HepG2 (cell line): ENCODE measurements around the gene ANKHD1. TPM values are rescaled to one million over a fixed set of nuclear protein-coding genes. Genes with fewer than 3 reads are reported as not detected.

ENCODE experiments used
- ATAC-seq: fragments of 200-7000 bp; cut with Tn5 transposase; 3 replicates; pipeline ENCODE4 v1.9.1; 2020; ENCODE audit warnings: mild to moderate bottlenecking, moderate library complexity
- BruUV-seq: library from RNA; stranded (reverse); fragments of 400-500 nt; replicated peaks from 2 replicates; lab custom pipeline; 2021; lab: Mats Ljungman, UMichigan
- CTCF ChIA-PET: fragments of 300-600 bp; formaldehyde crosslinking; extraction: SDS; loops from one replicate; lab custom pipeline; 2021; ENCODE audit warnings: low total read pairs, inconsistent platforms, low intra/inter-chr PET ratio; lab: Yijun Ruan, JAX
- POLR2A ChIA-PET: fragments of 350-600 bp; sonication (Branson Sonifier 250); formaldehyde crosslinking; loops from one replicate; lab custom pipeline; 2020; ENCODE audit warnings: antibody characterized with exemption, inconsistent platforms; lab: Yijun Ruan, JAX
- DNase-seq: peaks from one replicate; pipeline ENCODE4 v3.0.0-alpha.2; 2015; ENCODE audit warnings: low spot score
- FAIRE-seq: peaks from 3 replicates; lab custom pipeline; 2011; peaks lifted over from hg19 to GRCh38; lab: Jason Lieb, UNC
- H2AFZ ChIP-seq: one replicate; pipeline ENCODE4 v1.6.1; 2011; ENCODE audit warnings: low read length, inconsistent platforms
- H3K27ac ChIP-seq: fragments of 300-600 bp; 3 replicates; pipeline ENCODE4 v1.8.0; 2011; ENCODE audit warnings: mixed run types, mild to moderate bottlenecking, mixed read lengths, low read length, inconsistent platforms; ENCODE audit not compliant: insufficient read depth; ENCODE audit errors: extremely low read length
- H3K27me3 ChIP-seq, 2 experiments: fragments of 200-600 bp in 1 of 2; 2 replicates in 1 of 2; 3 replicates in 1 of 2; pipeline versions ENCODE4 v1.6.0 to v1.8.0; 2011; ENCODE audit warnings: low read length in 2 of 2, mild to moderate bottlenecking in 2 of 2, moderate library complexity in 2 of 2, inconsistent platforms in 1 of 2; ENCODE audit not compliant: insufficient read depth in 2 of 2, control insufficient read depth in 1 of 2
- H3K36me3 ChIP-seq, 2 experiments: fragments of 200-600 bp in 1 of 2; replicated peaks in 1 of 2; 2 replicates in 1 of 2; 3 replicates in 1 of 2; pipeline versions ENCODE4 v1.5.1 to v1.8.0; 2011; ENCODE audit warnings: low read length in 2 of 2, inconsistent platforms in 1 of 2; ENCODE audit not compliant: insufficient read depth in 2 of 2, control insufficient read depth in 1 of 2
- H3K4me1 ChIP-seq: 2 replicates; pipeline ENCODE4 v1.5.1; 2012; ENCODE audit warnings: low read length, inconsistent platforms; ENCODE audit not compliant: insufficient read depth
- H3K4me2 ChIP-seq: 2 replicates; pipeline ENCODE4 v1.6.0; 2011; ENCODE audit warnings: low read depth, low read length, inconsistent platforms
- H3K4me3 ChIP-seq, 3 experiments: fragments of 200-600 bp in 1 of 3; sonication (generic), shearing (Covaris generic) in 1 of 3; replicated peaks in 1 of 3; 2 replicates each; pipeline ENCODE4 v1.5.1; 2011 to 2016; ENCODE audit warnings: low read length in 3 of 3, inconsistent platforms in 2 of 3, low read depth in 2 of 3, mild to moderate bottlenecking in 2 of 3, control low read depth in 1 of 3, mixed read lengths in 1 of 3; ENCODE audit not compliant: insufficient read depth in 1 of 3
- H3K79me2 ChIP-seq: one replicate; pipeline ENCODE4 v1.6.1; 2011; ENCODE audit warnings: low read length, inconsistent platforms; ENCODE audit not compliant: insufficient read depth
- H3K9ac ChIP-seq: 2 replicates; pipeline ENCODE4 v1.6.0; 2011; ENCODE audit warnings: mild to moderate bottlenecking, low read depth, low read length, inconsistent platforms; ENCODE audit not compliant: insufficient read depth
- H3K9me3 ChIP-seq: 2 replicates; pipeline ENCODE4 v1.5.1; 2012; ENCODE audit warnings: mild to moderate bottlenecking, low read length
- H4K20me1 ChIP-seq: 2 replicates; pipeline ENCODE4 v1.6.0; 2011; ENCODE audit warnings: inconsistent platforms, mild to moderate bottlenecking, low read length, moderate library complexity; ENCODE audit not compliant: insufficient read depth
- PAF1 ChIP-seq: IDR thresholded peaks from 2 replicates; pipeline ENCODE4 v1.6.1; 2016; ENCODE audit warnings: missing genetic modification reagents, missing compliant biosample characterization
- POGZ ChIP-seq: sonication (generic); formaldehyde crosslinking; IDR thresholded peaks from 2 replicates; pipeline ENCODE4 v1.4.0; 2020; ENCODE audit warnings: mild to moderate bottlenecking, missing genetic modification reagents
- POLR2A ChIP-seq, 2 experiments: IDR thresholded peaks; 2 replicates each; pipeline ENCODE4 v1.6.1; 2011; ENCODE audit warnings: low read depth in 2 of 2, low read length in 2 of 2, mild to moderate bottlenecking in 1 of 2, moderate library complexity in 1 of 2; ENCODE audit not compliant: insufficient read depth in 1 of 2
- POLR2G ChIP-seq: fragments of 200-400 bp; formaldehyde crosslinking; IDR thresholded peaks from 2 replicates; pipeline ENCODE4 v1.6.1; 2018; ENCODE audit warnings: mild to moderate bottlenecking, low read depth, low read length, moderate library complexity
- RBFOX2 ChIP-seq: fragments of 200-400 bp; formaldehyde crosslinking; IDR thresholded peaks from 2 replicates; pipeline ENCODE4 v1.6.1; 2017; ENCODE audit warnings: low read depth, mild to moderate bottlenecking, low read length
- ZMYM3 ChIP-seq: sonication (generic); formaldehyde crosslinking; IDR thresholded peaks from 2 replicates; pipeline ENCODE4 v1.5.1; 2020; ENCODE audit warnings: mild to moderate bottlenecking, missing genetic modification reagents
- ZNF10 ChIP-seq: sonication (generic); formaldehyde crosslinking; IDR thresholded peaks from 2 replicates; pipeline ENCODE4 v1.4.0; 2020; ENCODE audit warnings: mild to moderate bottlenecking, low read depth, missing genetic modification reagents, borderline replicate concordance
- ZNF616 ChIP-seq: sonication (generic); formaldehyde crosslinking; IDR thresholded peaks from 2 replicates; pipeline ENCODE4 v1.5.0; 2020; ENCODE audit warnings: low read depth, mild to moderate bottlenecking, missing genetic modification reagents
- ZNF652 ChIP-seq: IDR thresholded peaks from 2 replicates; pipeline ENCODE4 v1.6.1; 2016; ENCODE audit warnings: low read depth, borderline replicate concordance
- ZNF670 ChIP-seq: sonication (generic); formaldehyde crosslinking; IDR thresholded peaks from 2 replicates; pipeline ENCODE4 v1.8.0; 2022; ENCODE audit warnings: mild to moderate bottlenecking, missing genetic modification reagents, borderline replicate concordance
- ZNF792 ChIP-seq: IDR thresholded peaks from 2 replicates; pipeline ENCODE4 v1.6.1; 2016
- WGBS: methylation state at CpG from one replicate; pipeline ENCODE4 v1.1.6; 2017; ENCODE audit warnings: low lambda C conversion rate; 5-methylcytosine and 5-hydroxymethylcytosine counted together
- in situ Hi-C: cut with HindIII; loops from 2 replicates; pipeline ENCODE4 v1.10.0; 2017; ENCODE audit warnings: low pct_unique_long_range_greater_than_20kb; ENCODE audit not compliant: extremely low pct_ligation_motif_present
- intact Hi-C: fragments of 100-400 bp; cut with micrococcal nuclease; formaldehyde crosslinking; loops from one replicate; pipeline ENCODE4 v1.10.0; 2022; ENCODE audit not compliant: unreplicated experiment
- polyA plus RNA-seq, 8 experiments: library from polyadenylated mRNA; depleted of rRNA in 3 of 8; stranded (reverse) in 7 of 8; unstranded in 1 of 8; fragments of >200 nt; fragmentation: Illumina TruSeq in 4 of 8; extraction: Trizol in 4 of 8; gene quantifications; 2 replicates each; pipeline versions ENCODE4 v1.2.1 to v1.2.3, GENCODE V29; 2011 to 2016; ENCODE audit warnings: low read depth in 4 of 8, missing spikeins in 1 of 8, mixed read lengths in 1 of 8; ENCODE audit not compliant: insufficient read depth in 1 of 8
- total RNA-seq, 5 experiments: library from RNA; depleted of rRNA; stranded (reverse); fragments of >200 nt; fragmentation: Illumina TruSeq; extraction: Trizol; gene quantifications; 2 replicates each; pipeline ENCODE4 v1.2.3, GENCODE V29; 2016; ENCODE audit warnings: low read depth in 1 of 5
- TF ChIP-seq, protein P1 (sequence below): sonication (generic); formaldehyde crosslinking; IDR thresholded peaks from 2 replicates; pipeline ENCODE4 v1.5.0; 2020; ENCODE audit warnings: missing genetic modification reagents
- TF ChIP-seq, protein P2 (sequence below): sonication (generic); formaldehyde crosslinking; IDR thresholded peaks from 2 replicates; pipeline ENCODE4 v1.4.0; 2020; ENCODE audit warnings: missing genetic modification reagents

Gene ANKHD1
- total and polyA plus RNA-seq, 2 of the 13 experiments (the other 11 are each of a cell fraction or from before 2014, with no cell fraction given) = 69.9 to 82.0 TPM

DNA sequence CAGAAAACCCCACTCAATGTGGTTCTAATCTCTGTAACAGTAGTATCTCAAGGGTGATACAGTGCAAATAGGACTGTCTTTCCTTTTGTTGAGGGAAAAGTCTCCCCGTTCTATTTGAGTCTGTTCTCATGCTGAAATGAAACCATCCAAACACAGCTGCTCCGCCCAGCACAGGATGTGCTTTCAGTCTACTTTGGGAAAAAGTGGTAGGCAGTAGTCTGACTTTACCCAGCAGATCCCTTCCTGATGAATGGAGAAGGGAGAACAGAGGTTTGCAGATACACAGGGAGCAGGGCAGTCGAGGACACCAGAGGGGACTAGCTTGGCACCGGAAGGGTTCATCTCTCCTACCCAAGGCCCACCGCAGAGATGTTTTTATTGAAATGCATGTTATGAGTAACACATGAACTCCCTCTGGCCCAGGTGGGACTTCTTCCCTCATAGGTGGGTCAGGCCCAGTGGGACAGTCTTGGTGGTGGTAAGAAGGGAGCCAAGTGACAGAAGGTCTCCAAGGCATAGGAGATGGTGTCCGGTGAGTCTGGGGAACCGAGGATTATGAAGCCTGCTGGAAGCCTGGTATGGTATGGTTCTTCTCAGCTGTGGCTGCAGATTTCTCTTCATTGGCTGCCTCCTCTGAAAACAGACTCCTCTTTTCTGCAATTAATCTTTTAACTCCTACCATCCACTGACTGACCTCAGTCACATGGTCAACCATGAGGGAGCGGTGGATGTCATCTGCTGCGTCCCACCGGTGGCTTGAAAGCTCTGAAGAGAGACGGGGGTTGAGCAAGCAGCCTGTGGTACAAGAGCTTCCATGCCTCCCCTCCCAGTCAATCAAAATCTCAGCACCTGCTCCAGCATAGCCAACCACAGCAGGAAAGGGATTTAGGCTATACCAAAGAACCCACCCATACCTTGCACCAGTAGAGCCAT, 148.8 kb downstream of the ANKHD1 start:
- no peak overlapping the region for H3K9ac ChIP-seq
- ATAC-seq = no peak
- peaks cover 20% of the 10 kb centered on the region for H3K79me2 ChIP-seq
- no peak overlapping the region for H3K27ac ChIP-seq
- intact Hi-C loops (no loop called here), in situ Hi-C loops (no loop called here)
- peaks cover 12 to 46% of the 10 kb centered on the region in 2 experiments for H3K36me3 ChIP-seq
- H3K4me3 ChIP-seq = no peak overlapping the region
- DNase-seq = no peak
- H2AFZ ChIP-seq = no peak overlapping the region
- BruUV-seq = no TSS peak
- H3K9me3 ChIP-seq = no peaks in the 10 kb centered on the region
- TF ChIP-seq ZMYM3 (CRISPR knock-in tag) (no peak), POLR2G (0 out of 2 replicates have a peak, but pooled peaks have one; percentile 21), POGZ (CRISPR knock-in tag) (no peak), ZNF652 (CRISPR knock-in tag) (no peak), ZNF616 (CRISPR knock-in tag) (no peak), POLR2A (IDR thresholded peaks at IDR 0.05; ENCODE audit: insufficient read depth in 1 of 2, low read depth in 2 of 2, low read length in 2 of 2) (peak; percentile 22 to 30; a peak in 1 of 4 replicates), PAF1 (CRISPR knock-in tag) (0 out of 2 replicates have a peak, but pooled peaks have one; percentile 47), RBFOX2 (peak; percentile 2; the same call in 1 of the 2 replicates), ZNF670 (CRISPR knock-in tag) (no peak), ZNF10 (CRISPR knock-in tag) (no peak), ZNF792 (no peak)
- TF ChIP-seq, protein P1, sequence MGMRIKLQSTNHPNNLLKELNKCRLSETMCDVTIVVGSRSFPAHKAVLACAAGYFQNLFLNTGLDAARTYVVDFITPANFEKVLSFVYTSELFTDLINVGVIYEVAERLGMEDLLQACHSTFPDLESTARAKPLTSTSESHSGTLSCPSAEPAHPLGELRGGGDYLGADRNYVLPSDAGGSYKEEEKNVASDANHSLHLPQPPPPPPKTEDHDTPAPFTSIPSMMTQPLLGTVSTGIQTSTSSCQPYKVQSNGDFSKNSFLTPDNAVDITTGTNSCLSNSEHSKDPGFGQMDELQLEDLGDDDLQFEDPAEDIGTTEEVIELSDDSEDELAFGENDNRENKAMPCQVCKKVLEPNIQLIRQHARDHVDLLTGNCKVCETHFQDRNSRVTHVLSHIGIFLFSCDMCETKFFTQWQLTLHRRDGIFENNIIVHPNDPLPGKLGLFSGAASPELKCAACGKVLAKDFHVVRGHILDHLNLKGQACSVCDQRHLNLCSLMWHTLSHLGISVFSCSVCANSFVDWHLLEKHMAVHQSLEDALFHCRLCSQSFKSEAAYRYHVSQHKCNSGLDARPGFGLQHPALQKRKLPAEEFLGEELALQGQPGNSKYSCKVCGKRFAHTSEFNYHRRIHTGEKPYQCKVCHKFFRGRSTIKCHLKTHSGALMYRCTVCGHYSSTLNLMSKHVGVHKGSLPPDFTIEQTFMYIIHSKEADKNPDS (CRISPR knock-in tag) = no peak
- TF ChIP-seq, protein P2, sequence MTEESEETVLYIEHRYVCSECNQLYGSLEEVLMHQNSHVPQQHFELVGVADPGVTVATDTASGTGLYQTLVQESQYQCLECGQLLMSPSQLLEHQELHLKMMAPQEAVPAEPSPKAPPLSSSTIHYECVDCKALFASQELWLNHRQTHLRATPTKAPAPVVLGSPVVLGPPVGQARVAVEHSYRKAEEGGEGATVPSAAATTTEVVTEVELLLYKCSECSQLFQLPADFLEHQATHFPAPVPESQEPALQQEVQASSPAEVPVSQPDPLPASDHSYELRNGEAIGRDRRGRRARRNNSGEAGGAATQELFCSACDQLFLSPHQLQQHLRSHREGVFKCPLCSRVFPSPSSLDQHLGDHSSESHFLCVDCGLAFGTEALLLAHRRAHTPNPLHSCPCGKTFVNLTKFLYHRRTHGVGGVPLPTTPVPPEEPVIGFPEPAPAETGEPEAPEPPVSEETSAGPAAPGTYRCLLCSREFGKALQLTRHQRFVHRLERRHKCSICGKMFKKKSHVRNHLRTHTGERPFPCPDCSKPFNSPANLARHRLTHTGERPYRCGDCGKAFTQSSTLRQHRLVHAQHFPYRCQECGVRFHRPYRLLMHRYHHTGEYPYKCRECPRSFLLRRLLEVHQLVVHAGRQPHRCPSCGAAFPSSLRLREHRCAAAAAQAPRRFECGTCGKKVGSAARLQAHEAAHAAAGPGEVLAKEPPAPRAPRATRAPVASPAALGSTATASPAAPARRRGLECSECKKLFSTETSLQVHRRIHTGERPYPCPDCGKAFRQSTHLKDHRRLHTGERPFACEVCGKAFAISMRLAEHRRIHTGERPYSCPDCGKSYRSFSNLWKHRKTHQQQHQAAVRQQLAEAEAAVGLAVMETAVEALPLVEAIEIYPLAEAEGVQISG (CRISPR knock-in tag) = no peak
- TF ChIP-seq, all 625 proteins: peak for 4
- POLR2A ChIA-PET = interaction anchor here (1.6 kb wide), 1 partner anchor 169 kb away, joined by 6 read pairs; no protein-coding TSS in a partner anchor
- no peaks in the 10 kb centered on the region; the same call in none of the 2 replicates for H4K20me1 ChIP-seq
- WGBS = 97% methylated on average over 11 of the region's 11 CpGs
- H3K27me3 ChIP-seq = no peaks in the 10 kb centered on the region
- H3K4me2 ChIP-seq = no peak overlapping the region
- CTCF ChIA-PET = no interaction called here
- no peak for FAIRE-seq
- peaks cover 44% of the 10 kb centered on the region for H3K4me1 ChIP-seq
